ENCODE results near the gene PHF11.
"Not testable (repeated sequence)": the region's sequence is repeated elsewhere in the genome, so short reads cannot be mapped to it uniquely, and the experiment has no call there.

The PHF11 gene

DNA sequence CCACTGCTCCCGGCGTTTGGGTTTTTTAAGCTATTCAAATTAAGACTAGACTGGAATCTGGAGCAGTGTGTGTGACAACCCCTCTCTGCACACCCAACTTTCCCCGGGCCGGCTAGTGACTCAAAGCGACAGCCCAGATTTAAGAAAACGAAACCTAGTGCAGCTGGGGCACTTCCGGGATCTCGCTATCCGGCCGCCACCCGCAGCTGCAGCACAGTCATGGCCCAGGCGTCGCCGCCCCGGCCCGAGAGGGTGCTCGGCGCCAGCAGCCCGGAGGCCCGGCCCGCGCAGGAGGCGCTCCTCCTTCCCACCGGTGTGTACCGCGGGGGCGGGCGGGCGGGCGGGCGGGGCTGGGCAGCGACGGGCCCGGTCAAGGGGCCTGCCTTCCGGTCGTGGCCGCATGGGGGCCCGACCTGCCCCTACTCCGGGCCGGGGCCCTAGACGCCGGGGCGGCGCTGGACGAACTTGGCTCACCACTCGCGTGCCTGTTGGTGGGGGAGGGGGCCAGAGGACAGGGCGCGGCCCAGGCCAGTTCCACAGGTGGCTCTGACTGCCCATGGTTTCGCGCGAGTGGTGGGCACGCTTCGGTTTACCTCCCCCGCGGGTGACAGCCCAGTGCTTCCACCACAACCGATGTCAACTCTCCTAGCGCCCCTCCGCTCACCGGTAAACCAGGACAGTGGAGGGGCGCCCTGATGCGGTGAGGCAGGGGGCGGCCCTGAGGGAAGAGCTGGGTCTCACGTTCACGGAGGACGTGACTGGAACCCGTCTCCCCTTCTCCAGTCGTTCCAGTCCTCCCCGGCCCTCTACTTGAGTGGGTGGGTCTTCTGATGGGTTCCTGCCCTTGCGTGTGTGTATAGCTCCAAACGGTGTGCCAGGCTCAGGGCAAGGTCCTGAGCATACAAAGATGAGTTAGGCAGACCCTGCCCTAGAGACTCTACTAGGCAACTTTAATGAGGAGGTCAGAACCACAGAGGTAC lies at the start of gene PHF11:
TSS of gene PHF11 (plus strand) at position 171 of the 980 bp plus-strand sequence. CDS start at position 220, 49 bp downstream.
- DNase-seq, result no peak

DNA sequence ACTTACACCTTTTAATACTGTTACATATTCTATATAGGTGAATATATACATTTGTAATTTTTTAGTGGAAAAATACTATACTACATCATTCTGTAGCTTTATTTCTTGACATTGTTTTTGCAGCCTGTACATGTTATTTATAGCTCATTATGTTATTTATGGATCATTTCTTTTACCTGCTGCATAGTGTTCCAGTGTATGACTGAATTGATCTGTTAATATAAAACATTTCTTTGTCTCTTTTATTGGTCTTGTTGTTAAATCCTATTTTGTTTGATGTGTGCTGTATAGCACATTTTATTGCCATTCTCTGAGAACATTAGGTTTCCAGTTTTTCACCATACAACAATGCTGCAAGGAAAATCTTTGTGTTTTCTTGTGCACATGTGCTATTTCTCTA lies 49.3 kb upstream of the PHF11 start:
- DNase-seq, result no peak

- DNase-seq, result no peak
Measured at GRCh38 chr13:49448753-49449152, 47.0 kb upstream of the PHF11 start.

GRCh38 chr13:49450105-49450819 lies 45.5 kb upstream of the PHF11 start:
- DNase-seq, result peak; percentile 32 to 66

DNA sequence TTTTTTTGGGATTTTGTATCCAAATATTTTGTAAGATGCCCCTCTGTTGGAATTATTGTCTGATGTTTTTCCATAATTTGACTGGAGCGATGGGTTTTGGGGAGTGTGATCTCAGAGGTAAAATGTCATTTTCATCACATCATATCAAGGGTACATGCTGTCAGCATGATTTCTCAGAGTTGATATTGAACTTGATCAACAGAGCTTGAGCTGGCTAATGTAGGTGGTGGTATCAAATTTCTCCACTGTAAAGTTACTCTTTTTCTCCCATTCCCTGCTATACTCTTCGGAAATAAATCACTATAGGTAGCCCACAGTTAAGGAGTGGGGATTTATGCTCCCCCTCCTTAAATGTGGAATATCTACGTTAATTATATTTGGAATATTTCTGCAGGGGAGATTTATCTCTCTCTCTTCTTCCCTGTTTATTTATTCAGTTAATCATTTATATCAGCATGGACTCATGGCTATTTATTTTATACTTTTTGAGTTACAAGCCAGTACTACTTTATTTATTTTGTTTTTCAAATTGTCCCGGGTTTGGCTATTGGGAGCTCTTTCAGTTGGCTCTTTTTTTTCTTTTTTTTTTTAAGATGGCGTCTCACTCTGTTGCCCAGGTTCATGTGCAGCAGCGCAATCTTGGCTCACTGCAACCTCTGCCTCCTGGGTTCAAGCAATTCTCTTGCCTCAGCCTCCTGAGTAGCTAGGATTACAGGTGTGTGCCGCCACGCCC lies 42.9 kb upstream of the PHF11 start:
- no peak for DNase-seq

- no peak for DNase-seq
Measured at GRCh38 chr13:49453465-49453864, 42.3 kb upstream of the PHF11 start.

GRCh38 chr13:49454388-49455006 lies 41.3 kb upstream of the PHF11 start:
- DNase-seq, result no peak

DNA sequence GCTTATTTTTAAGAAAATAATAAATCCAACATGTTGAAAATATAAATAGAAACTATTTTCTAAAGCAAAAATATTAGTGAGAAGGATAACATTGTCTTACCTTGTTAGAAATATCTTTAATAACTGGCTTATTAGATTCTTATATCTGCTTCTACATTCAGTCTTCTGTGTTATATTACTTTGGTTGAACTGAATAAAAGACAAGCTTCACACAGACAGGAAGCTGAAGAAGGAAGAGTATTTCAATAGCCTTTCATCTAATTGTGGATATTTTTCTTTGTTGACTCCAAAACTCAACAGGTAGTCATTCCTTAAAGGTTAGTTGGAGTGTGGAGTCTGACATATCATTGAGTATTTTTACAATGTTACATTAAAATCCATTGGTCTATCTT lies 40.8 kb upstream of the PHF11 start:
- DNase-seq, result no peak

- no peak for DNase-seq
Measured at GRCh38 chr13:49456156-49456555, 39.6 kb upstream of the PHF11 start.

GRCh38 chr13:49457221-49457620 lies 38.5 kb upstream of the PHF11 start:
- no peak for DNase-seq

- DNase-seq, result no peak
Measured at GRCh38 chr13:49459580-49459979, 36.2 kb upstream of the PHF11 start.

DNA sequence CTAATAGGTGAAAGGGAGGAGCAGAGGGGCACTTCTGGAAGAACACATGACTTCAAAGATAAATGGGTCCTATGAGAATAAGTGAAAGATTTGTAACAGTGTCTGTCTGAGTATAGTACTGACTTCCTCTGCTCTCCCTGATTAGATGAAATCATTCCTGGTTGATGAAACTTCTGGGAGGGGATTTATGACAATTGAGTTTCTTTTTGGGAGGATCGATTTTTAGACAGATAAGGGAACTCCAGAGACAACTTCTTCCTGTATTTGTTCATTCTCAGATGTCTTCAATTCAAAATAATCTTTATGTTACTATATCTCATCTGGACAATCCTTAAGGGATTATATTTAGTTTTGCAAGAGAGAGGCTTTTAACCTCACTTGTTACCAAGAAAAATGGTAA lies 31.7 kb upstream of the PHF11 start:
- no peak for DNase-seq

DNA sequence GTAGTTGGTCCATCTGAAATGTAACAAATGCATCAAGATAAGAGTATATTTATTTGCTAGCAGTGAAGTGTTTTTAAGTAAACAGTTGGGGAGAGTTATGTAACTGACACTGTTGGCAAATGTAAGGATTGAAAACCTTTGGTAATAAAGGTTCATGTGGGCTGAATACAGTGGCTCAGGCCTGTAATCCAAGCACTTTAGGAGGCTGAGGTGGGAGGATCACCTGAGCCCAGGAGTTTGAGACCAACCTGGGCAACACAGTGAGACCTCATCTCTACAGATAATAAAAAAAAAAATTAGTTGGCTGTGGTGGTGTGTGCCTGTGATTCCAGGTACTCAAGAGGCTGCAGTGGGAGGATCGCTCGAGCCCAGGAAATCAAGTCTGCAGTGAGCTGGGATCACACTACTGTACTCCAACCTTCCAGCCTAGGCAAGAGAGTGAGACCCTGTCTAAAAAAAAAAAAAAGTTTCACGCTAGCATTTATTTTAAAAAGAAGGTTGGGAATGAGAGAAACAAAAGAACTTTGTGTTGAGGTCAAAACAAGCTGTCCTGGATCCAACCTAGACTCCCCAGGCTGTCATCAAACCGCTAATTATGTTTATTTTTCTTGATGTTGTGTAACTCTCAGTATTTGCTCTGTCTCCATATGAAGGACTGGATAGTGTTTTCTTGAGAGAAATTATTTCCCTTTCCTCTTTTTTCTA lies 31.0 kb upstream of the PHF11 start:
- DNase-seq, result no peak

- DNase-seq, result no peak
Measured at GRCh38 chr13:49466292-49466838, 29.4 kb upstream of the PHF11 start.

DNA sequence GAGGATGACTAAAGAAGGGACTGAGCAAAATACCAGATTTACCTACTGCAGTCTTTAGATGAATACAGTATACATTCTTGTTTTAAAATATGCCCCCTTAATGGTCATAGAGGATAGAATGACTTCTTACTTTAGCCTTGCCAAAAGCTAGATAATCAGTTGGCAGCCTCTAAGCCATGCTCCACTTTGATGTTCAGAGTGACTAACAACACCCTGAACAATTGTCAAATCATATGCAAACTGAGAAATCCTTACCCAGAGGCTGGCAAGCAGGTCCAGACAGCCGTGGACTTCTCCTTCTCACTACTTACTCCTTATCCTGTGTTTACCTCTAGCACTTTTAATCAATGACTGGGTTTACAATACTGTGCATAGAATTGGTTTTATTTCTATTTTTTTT lies 23.6 kb upstream of the PHF11 start:
- no peak for DNase-seq

GRCh38 chr13:49476529-49476928 lies 19.2 kb upstream of the PHF11 start:
- DNase-seq, result no peak

- no peak for DNase-seq
Measured at GRCh38 chr13:49481788-49482187, 14.0 kb upstream of the PHF11 start.

DNA sequence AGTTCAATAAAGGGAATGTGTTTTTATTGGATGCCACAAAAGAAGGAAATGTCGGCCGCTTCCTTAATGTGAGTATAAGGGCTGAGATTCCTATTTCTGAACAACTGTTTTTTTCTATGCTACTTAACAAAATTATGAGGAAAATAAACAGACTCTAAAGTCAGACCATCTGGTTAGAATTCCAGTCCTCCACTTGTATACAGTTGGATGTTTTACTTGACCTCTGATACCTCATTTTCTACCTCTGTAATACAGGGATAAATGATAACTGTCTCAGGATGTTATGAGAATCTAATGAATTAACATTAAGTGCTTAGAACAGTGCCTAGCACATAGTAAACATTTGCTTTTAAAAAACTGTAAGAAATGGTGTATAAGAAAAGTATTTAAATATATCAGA lies 7.2 kb upstream of the PHF11 start:
- no peak for DNase-seq

DNA sequence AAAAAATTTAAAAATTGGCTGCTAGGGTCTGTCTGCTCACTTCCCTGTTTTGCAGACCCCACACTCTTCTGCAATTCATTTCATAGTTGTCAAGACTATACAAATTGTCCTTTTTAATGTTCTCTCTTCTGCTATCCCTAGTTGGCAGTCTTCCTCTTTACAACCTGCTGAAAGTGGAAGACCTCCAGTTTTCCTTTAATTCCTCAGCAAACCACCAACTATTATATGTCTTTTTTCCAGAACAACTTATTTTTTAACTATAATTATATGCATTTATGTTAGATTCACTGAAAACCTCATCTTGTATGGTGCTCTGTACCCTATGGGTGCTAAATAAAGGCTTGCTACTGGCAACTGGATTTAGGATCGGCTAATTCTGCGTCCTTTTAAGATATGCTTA lies 1.1 kb upstream of the PHF11 start:
- DNase-seq, result no peak

DNA sequence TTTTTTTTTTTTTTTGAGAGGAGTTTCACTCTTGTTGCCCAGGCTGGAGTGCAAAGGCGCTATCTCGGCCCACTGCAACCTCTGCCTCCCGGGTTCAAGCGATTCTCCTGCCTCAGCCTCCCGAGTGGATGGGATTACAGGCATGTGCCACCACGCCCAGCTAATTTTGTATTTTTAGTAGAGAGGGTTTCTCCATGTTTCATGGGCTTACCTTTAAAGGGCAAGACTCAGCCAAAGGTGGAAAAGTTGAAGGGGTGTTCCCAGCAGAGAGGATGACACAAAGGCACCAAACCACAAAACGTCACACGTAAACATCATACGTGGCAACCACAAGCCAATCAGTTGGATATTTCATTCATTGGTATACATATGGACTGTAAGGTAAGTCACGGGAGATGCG lies 1.1 kb downstream of the PHF11 start:
- DNase-seq, result not testable (repeated sequence)

GRCh38 chr13:49497272-49497671 lies 1.5 kb downstream of the PHF11 start:
- no peak for DNase-seq

- DNase-seq, result no peak
Measured at GRCh38 chr13:49498206-49498605, 2.5 kb downstream of the PHF11 start.

Measured in NCI-H524 (cell line).